Endothelial cell of umbilical vein (primary cell): Measurements from ENCODE around the gene TMEM107. TPM values are rescaled to one million over a fixed set of nuclear protein-coding genes. Genes with fewer than 3 reads are reported as not detected.

Experiments
- BruUV-seq: library from RNA; stranded (reverse); fragments of 400-500 nt; replicated peaks from 2 replicates; lab custom pipeline; 2021; lab: Mats Ljungman, UMichigan
- CTCF ChIA-PET: fragments of 300-600, 350-600 bp; sonication (Branson Sonifier 250); formaldehyde crosslinking; loops from one replicate; lab custom pipeline; 2021; ENCODE audit warnings: antibody characterized with exemption, inconsistent platforms; lab: Charles Lee
- POLR2A ChIA-PET: fragments of 300-600, 350-600 bp; sonication (Branson Sonifier 250); formaldehyde crosslinking; loops from one replicate; lab custom pipeline; 2021; ENCODE audit warnings: antibody characterized with exemption, inconsistent platforms; lab: Charles Lee
- DNase-seq: peaks from one replicate; pipeline ENCODE4 v3.0.0-alpha.2; 2011; ENCODE audit warnings: low read depth, low spot score
- FAIRE-seq: peaks from 2 replicates; lab custom pipeline; 2011; peaks lifted over from hg19 to GRCh38; lab: Jason Lieb, UNC
- H2AFZ ChIP-seq: 2 replicates; pipeline ENCODE4 v1.6.0; 2012; ENCODE audit warnings: low read depth, low read length, control low read depth, inconsistent platforms
- H3K27ac ChIP-seq: 2 replicates; pipeline ENCODE4 v1.5.1; 2011; ENCODE audit warnings: low read depth, mild to moderate bottlenecking, control low read depth, low read length, moderate library complexity; ENCODE audit not compliant: insufficient read depth
- H3K27me3 ChIP-seq, 2 experiments: 2 replicates each; pipeline versions ENCODE4 v1.6.0 to v1.6.1; 2011; ENCODE audit warnings: low read length in 2 of 2, mixed read lengths in 1 of 2; ENCODE audit not compliant: control insufficient read depth in 2 of 2, insufficient read depth in 2 of 2
- H3K36me3 ChIP-seq, 2 experiments: 2 replicates in 1 of 2; 3 replicates in 1 of 2; pipeline ENCODE4 v1.5.1; 2011; ENCODE audit warnings: low read length in 2 of 2, mild to moderate bottlenecking in 1 of 2, moderate library complexity in 1 of 2; ENCODE audit not compliant: control insufficient read depth in 2 of 2, insufficient read depth in 2 of 2; ENCODE audit errors: extremely low read depth in 1 of 2
- H3K4me1 ChIP-seq: 3 replicates; pipeline ENCODE4 v1.5.1; 2011; ENCODE audit warnings: mild to moderate bottlenecking, low read length; ENCODE audit not compliant: control insufficient read depth, insufficient read depth; ENCODE audit errors: extremely low read depth
- H3K4me2 ChIP-seq: 2 replicates; pipeline ENCODE4 v1.6.1; 2011; ENCODE audit warnings: low read length, control low read depth, mixed read lengths; ENCODE audit not compliant: insufficient read depth
- H3K4me3 ChIP-seq, 3 experiments: fragments of 200-600 bp in 1 of 3; sonication (generic), shearing (Covaris generic) in 1 of 3; replicated peaks in 1 of 3; 2 replicates each; pipeline ENCODE4 v1.5.1; 2011 to 2016; ENCODE audit warnings: control low read depth in 3 of 3, low read length in 3 of 3, mild to moderate bottlenecking in 2 of 3, inconsistent platforms in 1 of 3, low read depth in 1 of 3, moderate library complexity in 1 of 3; ENCODE audit not compliant: insufficient read depth in 1 of 3
- H3K79me2 ChIP-seq: 2 replicates; pipeline ENCODE4 v1.6.0; 2012; ENCODE audit warnings: low read length, inconsistent platforms; ENCODE audit not compliant: control insufficient read depth, insufficient read depth
- H3K9ac ChIP-seq: replicated peaks from 2 replicates; pipeline ENCODE3; 2011; ENCODE audit warnings: low read length, control low read depth; ENCODE audit not compliant: insufficient read depth; ENCODE audit errors: extremely low read depth
- H3K9me1 ChIP-seq: replicated peaks from 3 replicates; pipeline ENCODE4 v1.6.0; 2011; ENCODE audit warnings: mild to moderate bottlenecking, low read length; ENCODE audit not compliant: control insufficient read depth, insufficient read depth; ENCODE audit errors: extremely low read depth
- H3K9me3 ChIP-seq: replicated peaks from 2 replicates; pipeline ENCODE4 v1.5.1; 2012; ENCODE audit warnings: low read length, inconsistent platforms; ENCODE audit not compliant: control insufficient read depth, insufficient read depth
- H4K20me1 ChIP-seq: replicated peaks from 2 replicates; pipeline ENCODE3; 2011; ENCODE audit warnings: mild to moderate bottlenecking, low read length; ENCODE audit not compliant: control insufficient read depth, insufficient read depth; ENCODE audit errors: extremely low read depth
- EZH2 ChIP-seq: IDR thresholded peaks from 2 replicates; pipeline ENCODE4 v1.6.1; 2012; ENCODE audit warnings: borderline replicate concordance, low read depth, mild to moderate bottlenecking, moderate library complexity, low read length, inconsistent platforms; ENCODE audit not compliant: severe bottlenecking
- FOS ChIP-seq: IDR thresholded peaks from 2 replicates; pipeline ENCODE4 v1.6.1; 2011; ENCODE audit warnings: mild to moderate bottlenecking, low read length, moderate library complexity, borderline replicate concordance; ENCODE audit not compliant: insufficient read depth
- GATA2 ChIP-seq: IDR thresholded peaks from 2 replicates; pipeline ENCODE4 v1.7.0; 2011; ENCODE audit warnings: low read depth, mild to moderate bottlenecking, moderate library complexity, mixed read lengths, low read length; ENCODE audit not compliant: insufficient read length, insufficient read depth
- JUN ChIP-seq: IDR thresholded peaks from 2 replicates; pipeline ENCODE4 v1.6.1; 2011; ENCODE audit warnings: borderline replicate concordance, low read depth; ENCODE audit not compliant: insufficient read length, insufficient read depth
- MYC ChIP-seq: IDR thresholded peaks from one replicate; pipeline ENCODE4 v1.6.1; 2011; ENCODE audit warnings: mild to moderate bottlenecking, low read depth, low read length
- POLR2A ChIP-seq: IDR thresholded peaks from 2 replicates; pipeline ENCODE4 v1.6.1; 2012; ENCODE audit warnings: low read depth, mild to moderate bottlenecking, control low read depth, low read length
- POLR2AphosphoS5 ChIP-seq: IDR thresholded peaks from 2 replicates; pipeline ENCODE4 v1.6.1; 2012; ENCODE audit warnings: low read depth, mild to moderate bottlenecking, control low read depth, low read length, moderate library complexity; ENCODE audit not compliant: insufficient read depth
- dilution Hi-C: fragments of 300-500 bp; cut with MboI; formaldehyde crosslinking; loops from one replicate; pipeline ENCODE4 v1.15.0; 2019; ENCODE audit warnings: low sequenced_read_pairs; ENCODE audit not compliant: extremely low pct_ligation_motif_present
- intact Hi-C: fragments of 100-400 bp; cut with micrococcal nuclease; formaldehyde crosslinking; loops from one replicate; pipeline ENCODE4 v1.10.0; 2022
- polyA plus RNA-seq, 4 experiments: library from polyadenylated mRNA; depleted of rRNA in 3 of 4; stranded (reverse) in 3 of 4; unstranded in 1 of 4; fragments of >200 nt; gene quantifications; 2 replicates each; pipeline versions ENCODE4 v1.2.1 to v1.2.3, GENCODE V29; 2011 to 2012; ENCODE audit warnings: missing spikeins in 1 of 4
- total RNA-seq: library from RNA; stranded (reverse); gene quantifications from 2 replicates; pipeline ENCODE4 v1.2.3, GENCODE V29; 2021
- TF ChIP-seq, protein P1 (sequence below), 2 donors: IDR thresholded peaks; 1 replicate in 1 of 2; 2 replicates in 1 of 2; pipeline ENCODE4 v1.5.1; 2011; ENCODE audit warnings: low read length in 2 of 2, mild to moderate bottlenecking in 2 of 2, moderate library complexity in 2 of 2, control low read depth in 1 of 2, inconsistent platforms in 1 of 2, low read depth in 1 of 2; ENCODE audit not compliant: insufficient read depth in 1 of 2; ENCODE audit errors: extremely low read depth in 1 of 2
- TF ChIP-seq, protein P2 (sequence below): IDR thresholded peaks from 2 replicates; pipeline ENCODE4 v1.6.1; 2011; ENCODE audit not compliant: insufficient read depth, insufficient read length

TMEM107 gene
- total and polyA plus RNA-seq, 2 donors (not counting 3 experiments of a cell fraction or from before 2014, with no cell fraction given) = 20.4 to 31.6 TPM

DNA sequence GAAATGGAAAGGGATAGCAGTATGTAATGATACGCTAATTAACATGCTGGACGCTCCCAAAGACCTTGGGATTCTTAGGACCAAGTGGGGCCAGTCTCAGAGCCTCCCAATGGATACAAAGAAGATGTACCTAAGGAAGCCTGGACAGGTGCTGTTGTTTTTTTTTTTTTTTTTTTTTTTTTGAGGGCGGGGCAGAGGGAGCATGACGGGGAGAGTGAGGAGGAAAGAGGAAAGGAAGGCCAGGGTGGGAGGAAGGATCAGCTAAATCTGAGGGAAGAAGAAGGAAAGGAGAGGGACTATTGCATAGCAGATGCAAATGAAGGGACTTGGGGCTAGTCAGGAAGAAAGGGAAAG, 16.0 kb downstream of the TMEM107 start:
- peaks cover 2 to 7% of the 10 kb centered on the region in 2 experiments for H3K36me3 ChIP-seq
- no peak overlapping the region for H3K4me2 ChIP-seq
- ChIA-PET CTCF (interaction anchor here (1.5 to 6.3 kb wide), 2 partner anchors 9 to 21 kb away, joined by 4 to 72 read pairs; no protein-coding TSS in a partner anchor), POLR2A (interaction anchor here (0.7 to 2.2 kb wide), 2 partner anchors 13 to 50 kb away, joined by 8 read pairs; partner anchors contain the start of gene AURKB)
- no peak for TF ChIP-seq FOS
- no peak overlapping the region for H3K9ac ChIP-seq
- H3K79me2 ChIP-seq = peaks cover 20% of the 10 kb centered on the region
- H4K20me1 ChIP-seq = no peaks in the 10 kb centered on the region
- dilution Hi-C loops = no loop called here
- H3K4me1 ChIP-seq = peaks cover 32% of the 10 kb centered on the region
- H2AFZ ChIP-seq = no peak overlapping the region
- no peak overlapping the region for H3K27ac ChIP-seq
- no peak for FAIRE-seq
- no peaks in the 10 kb centered on the region for H3K9me1 ChIP-seq
- DNase-seq = no peak
- intact Hi-C loops = no loop called here
- BruUV-seq = no TSS peak
- no peaks in the 10 kb centered on the region for H3K27me3 ChIP-seq
- H3K4me3 ChIP-seq = no peak overlapping the region
- H3K9me3 ChIP-seq = no peaks in the 10 kb centered on the region

DNA sequence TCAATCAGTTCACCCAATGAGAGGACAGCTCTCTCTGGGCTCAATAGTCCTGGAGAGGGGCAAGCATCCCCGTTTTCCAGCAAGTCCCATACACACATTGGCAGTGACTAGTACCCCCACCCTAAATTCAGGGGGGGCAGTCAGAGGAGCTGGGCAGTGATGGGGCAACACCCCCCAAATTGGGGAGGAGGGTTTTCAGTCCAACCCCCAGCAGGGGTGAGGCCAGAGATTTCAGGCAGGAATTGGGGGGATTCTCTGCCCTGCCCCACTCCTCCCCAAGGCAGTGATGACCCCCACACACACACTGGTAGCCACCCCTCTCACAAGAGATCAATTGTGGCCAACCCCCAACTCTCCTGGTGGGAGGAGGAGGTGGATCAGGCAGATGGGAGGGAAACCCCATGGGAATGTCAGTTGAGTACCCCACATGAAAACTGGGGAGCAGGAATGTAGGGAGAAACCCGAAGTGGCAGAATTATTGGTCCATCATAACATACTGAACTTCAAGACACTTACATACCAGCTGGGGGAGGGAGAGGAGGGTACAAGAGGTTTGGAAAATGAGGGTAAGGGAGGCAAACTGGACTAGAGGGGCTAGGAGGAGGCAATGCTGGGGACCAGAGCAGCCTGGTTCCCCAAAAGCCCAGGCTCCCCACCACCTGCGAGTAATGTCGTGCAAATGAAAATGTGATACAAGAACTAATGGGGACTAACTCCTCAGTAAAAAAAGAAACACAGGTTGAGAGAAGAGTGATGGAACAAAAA, 16.5 kb downstream of the TMEM107 start:
- BruUV-seq = no TSS peak
- H3K4me2 ChIP-seq = no peak overlapping the region
- no peak overlapping the region for H2AFZ ChIP-seq
- no peak for FAIRE-seq
- no peak for TF ChIP-seq POLR2A
- no peak for TF ChIP-seq GATA2
- TF ChIP-seq EZH2 = no peak
- no peak for TF ChIP-seq FOS
- TF ChIP-seq, protein P1, sequence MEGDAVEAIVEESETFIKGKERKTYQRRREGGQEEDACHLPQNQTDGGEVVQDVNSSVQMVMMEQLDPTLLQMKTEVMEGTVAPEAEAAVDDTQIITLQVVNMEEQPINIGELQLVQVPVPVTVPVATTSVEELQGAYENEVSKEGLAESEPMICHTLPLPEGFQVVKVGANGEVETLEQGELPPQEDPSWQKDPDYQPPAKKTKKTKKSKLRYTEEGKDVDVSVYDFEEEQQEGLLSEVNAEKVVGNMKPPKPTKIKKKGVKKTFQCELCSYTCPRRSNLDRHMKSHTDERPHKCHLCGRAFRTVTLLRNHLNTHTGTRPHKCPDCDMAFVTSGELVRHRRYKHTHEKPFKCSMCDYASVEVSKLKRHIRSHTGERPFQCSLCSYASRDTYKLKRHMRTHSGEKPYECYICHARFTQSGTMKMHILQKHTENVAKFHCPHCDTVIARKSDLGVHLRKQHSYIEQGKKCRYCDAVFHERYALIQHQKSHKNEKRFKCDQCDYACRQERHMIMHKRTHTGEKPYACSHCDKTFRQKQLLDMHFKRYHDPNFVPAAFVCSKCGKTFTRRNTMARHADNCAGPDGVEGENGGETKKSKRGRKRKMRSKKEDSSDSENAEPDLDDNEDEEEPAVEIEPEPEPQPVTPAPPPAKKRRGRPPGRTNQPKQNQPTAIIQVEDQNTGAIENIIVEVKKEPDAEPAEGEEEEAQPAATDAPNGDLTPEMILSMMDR (IDR thresholded peaks at IDR 0.05; ENCODE audit: extremely low read depth in 1 of 2, insufficient read depth in 1 of 2, low read depth in 1 of 2, low read length in 2 of 2) = no peak
- no peak for TF ChIP-seq JUN
- no peak for TF ChIP-seq POLR2AphosphoS5
- TF ChIP-seq, protein P2, sequence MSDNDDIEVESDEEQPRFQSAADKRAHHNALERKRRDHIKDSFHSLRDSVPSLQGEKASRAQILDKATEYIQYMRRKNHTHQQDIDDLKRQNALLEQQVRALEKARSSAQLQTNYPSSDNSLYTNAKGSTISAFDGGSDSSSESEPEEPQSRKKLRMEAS = no peak
- TF ChIP-seq MYC = no peak
- no peaks in the 10 kb centered on the region for H3K9me1 ChIP-seq
- H3K4me1 ChIP-seq = peaks cover 37% of the 10 kb centered on the region
- no peaks in the 10 kb centered on the region for H4K20me1 ChIP-seq
- H3K9ac ChIP-seq = no peak overlapping the region
- H3K9me3 ChIP-seq = no peaks in the 10 kb centered on the region
- H3K36me3 ChIP-seq = peaks cover 2 to 7% of the 10 kb centered on the region in 2 experiments
- peaks cover 20% of the 10 kb centered on the region for H3K79me2 ChIP-seq
- no peak for DNase-seq
- CTCF ChIA-PET = interaction anchor here (0.8 to 6.3 kb wide), 6 partner anchors 14 to 99 kb away, joined by 3 to 72 read pairs (median 4); no protein-coding TSS in a partner anchor
- dilution Hi-C loops (no loop called here), intact Hi-C loops (loop anchor here (2.0 kb wide), 1 partner anchor 39 kb away; no protein-coding TSS in a partner anchor)
- H3K27ac ChIP-seq = no peak overlapping the region
- no peak overlapping the region for H3K4me3 ChIP-seq
- H3K27me3 ChIP-seq = no peaks in the 10 kb centered on the region
- POLR2A ChIA-PET = interaction anchor here (2.2 kb wide), 1 partner anchor 14 kb away, joined by 8 read pairs; no protein-coding TSS in a partner anchor
